WTC11 (cell line): ENCODE results near the gene EPN1. TPM values are rescaled to one million over a fixed set of nuclear protein-coding genes. Genes with fewer than 3 reads are reported as not detected.

Experiments used
- ATAC-seq: fragments of 200-7000 bp; cut with Tn5 transposase; 2 replicates; pipeline ENCODE4 v1.10.0; 2021; ENCODE audit warnings: mild to moderate bottlenecking, moderate library complexity
- CTCF ChIA-PET: fragments of 300-600 bp; sonication (Branson Sonifier 250); formaldehyde crosslinking; loops from one replicate; lab custom pipeline; 2021; ENCODE audit warnings: antibody characterized with exemption; lab: Charles Lee
- POLR2A ChIA-PET: fragments of 350-600 bp; sonication (Branson Sonifier 250); formaldehyde crosslinking; loops from one replicate; lab custom pipeline; 2021; ENCODE audit warnings: antibody characterized with exemption; lab: Charles Lee
- DNase-seq: peaks from one replicate; pipeline ENCODE4 v3.0.0; 2021; ENCODE audit warnings: low spot score
- H3K27ac Mint-ChIP-seq: 2 replicates; pipeline ENCODE4 v1.8.0; 2021; ENCODE audit warnings: mixed read lengths
- H3K27me3 Mint-ChIP-seq: 2 replicates; pipeline ENCODE4 v1.8.0; 2021; ENCODE audit warnings: low read depth, mild to moderate bottlenecking, moderate library complexity, mixed read lengths
- H3K36me3 Mint-ChIP-seq: 2 replicates; pipeline ENCODE4 v1.8.0; 2021; ENCODE audit warnings: mixed read lengths
- H3K4me1 Mint-ChIP-seq: 2 replicates; pipeline ENCODE4 v1.8.0; 2022; ENCODE audit warnings: mixed read lengths
- H3K4me3 Mint-ChIP-seq: 2 replicates; pipeline ENCODE4 v1.8.0; 2021; ENCODE audit warnings: mild to moderate bottlenecking, moderate library complexity, mixed read lengths
- H3K9me3 Mint-ChIP-seq: 2 replicates; pipeline ENCODE4 v1.8.0; 2021; ENCODE audit warnings: mixed read lengths
- ATF1 ChIP-seq: sonication (generic); formaldehyde crosslinking; IDR thresholded peaks from 2 replicates; pipeline ENCODE4 v1.8.1; 2023; ENCODE audit warnings: mild to moderate bottlenecking, moderate library complexity, missing genetic modification reagents
- ESRRA ChIP-seq: sonication (generic); formaldehyde crosslinking; IDR thresholded peaks from 2 replicates; pipeline ENCODE4 v1.8.1; 2022; ENCODE audit warnings: mild to moderate bottlenecking, missing genetic modification reagents, borderline replicate concordance
- FOXK1 ChIP-seq: sonication (generic); formaldehyde crosslinking; IDR thresholded peaks from 2 replicates; pipeline ENCODE4 v1.8.0; 2022; ENCODE audit warnings: mild to moderate bottlenecking, moderate library complexity, missing genetic modification reagents
- HMGA2 ChIP-seq: fragments of 250-450 bp; sonication (Bioruptor Pico); IDR thresholded peaks from 2 replicates; pipeline ENCODE4 v1.4.0; 2021; ENCODE audit warnings: mild to moderate bottlenecking, moderate library complexity
- KAT7 ChIP-seq: sonication (generic); formaldehyde crosslinking; IDR thresholded peaks from 2 replicates; pipeline ENCODE4 v1.8.1; 2023; ENCODE audit warnings: missing genetic modification reagents, mild to moderate bottlenecking, borderline replicate concordance
- MXD4 ChIP-seq: fragments of 250-450 bp; sonication (Bioruptor Pico); IDR thresholded peaks from 2 replicates; pipeline ENCODE4 v1.8.0; 2021; ENCODE audit warnings: mild to moderate bottlenecking, moderate library complexity, borderline replicate concordance
- NR1H2 ChIP-seq: sonication (generic); formaldehyde crosslinking; IDR thresholded peaks from 2 replicates; pipeline ENCODE4 v1.9.0; 2021; ENCODE audit warnings: mild to moderate bottlenecking, moderate library complexity, missing genetic modification reagents
- NR3C1 ChIP-seq: sonication (generic); formaldehyde crosslinking; conservative IDR thresholded peaks from 2 replicates; pipeline ENCODE4 v1.8.1; 2023; ENCODE audit warnings: low read depth, mild to moderate bottlenecking, missing genetic modification reagents
- PRRX2 ChIP-seq: fragments of 250-450 bp; sonication (Bioruptor Pico); IDR thresholded peaks from 2 replicates; pipeline ENCODE4 v1.8.0; 2021; ENCODE audit warnings: mild to moderate bottlenecking
- RELA ChIP-seq: sonication (generic); formaldehyde crosslinking; IDR thresholded peaks from 2 replicates; pipeline ENCODE4 v1.8.1; 2022; ENCODE audit warnings: missing genetic modification reagents, mild to moderate bottlenecking, borderline replicate concordance
- SMAD4 ChIP-seq: sonication (generic); formaldehyde crosslinking; IDR thresholded peaks from 2 replicates; pipeline ENCODE4 v1.8.0; 2022; ENCODE audit warnings: mild to moderate bottlenecking, missing genetic modification reagents
- SOX15 ChIP-seq: fragments of 250-450 bp; sonication (Bioruptor Pico); IDR thresholded peaks from 2 replicates; pipeline ENCODE4 v1.9.0; 2021; ENCODE audit warnings: mild to moderate bottlenecking
- TP53 ChIP-seq: sonication (generic); formaldehyde crosslinking; IDR thresholded peaks from 2 replicates; pipeline ENCODE4 v1.8.1; 2023; ENCODE audit warnings: mild to moderate bottlenecking, missing genetic modification reagents
- ZNF138 ChIP-seq: sonication (generic); formaldehyde crosslinking; conservative IDR thresholded peaks from 2 replicates; pipeline ENCODE4 v1.8.1; 2022; ENCODE audit warnings: mild to moderate bottlenecking, moderate library complexity, missing genetic modification reagents
- total RNA-seq: library from RNA; stranded (reverse); gene quantifications from 3 replicates; pipeline ENCODE4 v1.2.3, GENCODE V29; 2021
- TF ChIP-seq, protein P1 (sequence below): sonication (generic); formaldehyde crosslinking; IDR thresholded peaks from 2 replicates; pipeline ENCODE4 v1.8.0; 2022; ENCODE audit warnings: mild to moderate bottlenecking, missing genetic modification reagents
- TF ChIP-seq, protein P2 (sequence below): sonication (generic); formaldehyde crosslinking; IDR thresholded peaks from 2 replicates; pipeline ENCODE4 v1.8.1; 2023; ENCODE audit warnings: mild to moderate bottlenecking, missing genetic modification reagents
- TF ChIP-seq, protein P3 (sequence below): fragments of 200-600 bp; IDR thresholded peaks from 2 replicates; pipeline ENCODE4 v1.8.0; 2022; ENCODE audit warnings: antibody characterized with exemption
- TF ChIP-seq, protein P4 (sequence below): sonication (generic); formaldehyde crosslinking; IDR thresholded peaks from 2 replicates; pipeline ENCODE4 v1.8.1; 2022; ENCODE audit warnings: low read depth, mild to moderate bottlenecking, moderate library complexity, missing genetic modification reagents, borderline replicate concordance
- TF ChIP-seq, protein P5 (sequence below): sonication (generic); formaldehyde crosslinking; IDR thresholded peaks from 2 replicates; pipeline ENCODE4 v1.8.0; 2022; ENCODE audit warnings: mild to moderate bottlenecking, missing genetic modification reagents
- TF ChIP-seq, protein P6 (sequence below): sonication (generic); formaldehyde crosslinking; conservative IDR thresholded peaks from 2 replicates; pipeline ENCODE4 v1.8.1; 2022; ENCODE audit warnings: mild to moderate bottlenecking, missing genetic modification reagents
- TF ChIP-seq, protein P7 (sequence below): sonication (generic); formaldehyde crosslinking; IDR thresholded peaks from 2 replicates; pipeline ENCODE4 v1.8.0; 2023; ENCODE audit warnings: mild to moderate bottlenecking, missing genetic modification reagents
- TF ChIP-seq, protein P8 (sequence below): sonication (generic); formaldehyde crosslinking; IDR thresholded peaks from 2 replicates; pipeline ENCODE4 v1.8.0; 2022; ENCODE audit warnings: mild to moderate bottlenecking, missing genetic modification reagents

EPN1 gene
- total RNA-seq, 1 experiment from 2014 or later = 234 TPM

DNA sequence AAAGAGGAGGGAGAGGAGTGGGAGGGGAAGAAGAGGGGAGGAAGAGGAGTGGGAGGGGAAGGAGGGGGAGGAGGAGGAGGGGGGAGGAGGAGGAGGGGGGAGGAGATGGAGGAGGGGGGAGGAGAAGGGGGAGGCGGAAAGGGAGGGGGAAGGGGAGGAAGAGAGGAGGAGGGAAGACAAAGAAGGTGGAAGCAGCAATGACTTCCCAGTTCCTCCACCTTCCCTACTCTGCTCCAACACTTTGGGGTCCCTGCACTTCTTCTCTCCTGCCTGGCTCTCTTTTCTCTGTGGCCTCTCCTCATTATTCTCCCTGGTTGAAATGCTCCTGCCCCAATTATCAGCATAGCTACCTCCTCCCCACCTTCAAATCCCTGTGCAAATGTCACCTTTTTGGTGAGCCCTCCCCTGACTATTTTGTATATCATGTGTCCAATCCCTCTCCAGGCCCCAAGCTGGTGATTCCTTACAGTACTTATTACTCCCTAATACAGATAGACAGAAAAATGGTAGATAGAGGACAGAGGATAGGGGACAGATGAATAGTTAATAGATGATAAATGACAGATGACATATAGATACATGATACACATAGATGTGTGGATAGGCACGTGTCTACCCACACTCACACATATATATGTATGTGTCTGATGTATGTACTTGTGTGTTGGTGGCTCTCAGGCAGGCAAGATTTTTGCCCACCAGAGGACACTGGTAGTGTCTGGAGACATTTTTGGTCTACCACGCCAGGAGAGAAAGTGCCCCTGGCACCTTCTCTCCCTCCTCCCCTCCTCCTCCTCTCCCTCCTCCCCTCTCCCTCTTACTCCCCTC, 38.0 kb downstream of the EPN1 start (continued):
- TF ChIP-seq, protein P1, sequence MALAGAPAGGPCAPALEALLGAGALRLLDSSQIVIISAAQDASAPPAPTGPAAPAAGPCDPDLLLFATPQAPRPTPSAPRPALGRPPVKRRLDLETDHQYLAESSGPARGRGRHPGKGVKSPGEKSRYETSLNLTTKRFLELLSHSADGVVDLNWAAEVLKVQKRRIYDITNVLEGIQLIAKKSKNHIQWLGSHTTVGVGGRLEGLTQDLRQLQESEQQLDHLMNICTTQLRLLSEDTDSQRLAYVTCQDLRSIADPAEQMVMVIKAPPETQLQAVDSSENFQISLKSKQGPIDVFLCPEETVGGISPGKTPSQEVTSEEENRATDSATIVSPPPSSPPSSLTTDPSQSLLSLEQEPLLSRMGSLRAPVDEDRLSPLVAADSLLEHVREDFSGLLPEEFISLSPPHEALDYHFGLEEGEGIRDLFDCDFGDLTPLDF (CRISPR knock-in tag) = no peak
- TF ChIP-seq, protein P2, sequence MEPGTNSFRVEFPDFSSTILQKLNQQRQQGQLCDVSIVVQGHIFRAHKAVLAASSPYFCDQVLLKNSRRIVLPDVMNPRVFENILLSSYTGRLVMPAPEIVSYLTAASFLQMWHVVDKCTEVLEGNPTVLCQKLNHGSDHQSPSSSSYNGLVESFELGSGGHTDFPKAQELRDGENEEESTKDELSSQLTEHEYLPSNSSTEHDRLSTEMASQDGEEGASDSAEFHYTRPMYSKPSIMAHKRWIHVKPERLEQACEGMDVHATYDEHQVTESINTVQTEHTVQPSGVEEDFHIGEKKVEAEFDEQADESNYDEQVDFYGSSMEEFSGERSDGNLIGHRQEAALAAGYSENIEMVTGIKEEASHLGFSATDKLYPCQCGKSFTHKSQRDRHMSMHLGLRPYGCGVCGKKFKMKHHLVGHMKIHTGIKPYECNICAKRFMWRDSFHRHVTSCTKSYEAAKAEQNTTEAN (CRISPR knock-in tag) = no peak
- no peak for TF ChIP-seq HMGA2 (CRISPR knock-in tag)
- no peak for TF ChIP-seq NR1H2
- no peak for TF ChIP-seq PRRX2
- TF ChIP-seq ZNF138 = no peak
- TF ChIP-seq NR3C1 = no peak
- TF ChIP-seq, protein P3, sequence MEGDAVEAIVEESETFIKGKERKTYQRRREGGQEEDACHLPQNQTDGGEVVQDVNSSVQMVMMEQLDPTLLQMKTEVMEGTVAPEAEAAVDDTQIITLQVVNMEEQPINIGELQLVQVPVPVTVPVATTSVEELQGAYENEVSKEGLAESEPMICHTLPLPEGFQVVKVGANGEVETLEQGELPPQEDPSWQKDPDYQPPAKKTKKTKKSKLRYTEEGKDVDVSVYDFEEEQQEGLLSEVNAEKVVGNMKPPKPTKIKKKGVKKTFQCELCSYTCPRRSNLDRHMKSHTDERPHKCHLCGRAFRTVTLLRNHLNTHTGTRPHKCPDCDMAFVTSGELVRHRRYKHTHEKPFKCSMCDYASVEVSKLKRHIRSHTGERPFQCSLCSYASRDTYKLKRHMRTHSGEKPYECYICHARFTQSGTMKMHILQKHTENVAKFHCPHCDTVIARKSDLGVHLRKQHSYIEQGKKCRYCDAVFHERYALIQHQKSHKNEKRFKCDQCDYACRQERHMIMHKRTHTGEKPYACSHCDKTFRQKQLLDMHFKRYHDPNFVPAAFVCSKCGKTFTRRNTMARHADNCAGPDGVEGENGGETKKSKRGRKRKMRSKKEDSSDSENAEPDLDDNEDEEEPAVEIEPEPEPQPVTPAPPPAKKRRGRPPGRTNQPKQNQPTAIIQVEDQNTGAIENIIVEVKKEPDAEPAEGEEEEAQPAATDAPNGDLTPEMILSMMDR = no peak
- TF ChIP-seq FOXK1 = no peak
- TF ChIP-seq ESRRA = no peak
- no peak for TF ChIP-seq MXD4

DNA sequence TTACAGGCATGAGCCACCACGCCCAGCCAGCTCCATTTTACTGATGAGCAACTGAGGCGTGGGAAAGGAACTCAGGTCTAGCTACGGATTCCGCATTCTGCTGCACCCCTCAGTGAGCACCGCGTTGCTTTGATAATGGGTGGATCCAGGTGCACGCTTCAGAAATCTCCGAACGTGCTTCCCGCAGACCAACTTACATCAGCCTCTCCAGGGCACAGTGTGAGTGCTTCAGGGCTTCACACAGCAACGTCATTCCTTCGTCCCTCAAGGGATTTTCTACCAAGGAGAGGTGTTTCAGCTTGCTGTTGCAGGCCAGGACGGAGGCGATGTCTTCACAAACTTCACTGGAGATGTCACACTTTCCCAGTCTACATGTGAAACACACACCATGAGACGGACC, 41.5 kb downstream of the EPN1 start:
- ChIA-PET POLR2A (no interaction called here), CTCF (no interaction called here)
- Mint-ChIP-seq H3K4me1 (no peaks in the 10 kb centered on the region), H3K9me3 (peaks cover 82% of the 10 kb centered on the region), H3K27me3 (peaks cover 39% of the 10 kb centered on the region), H3K4me3 (no peak overlapping the region), H3K27ac (no peak overlapping the region), H3K36me3 (peaks cover 68% of the 10 kb centered on the region)
- ATAC-seq (no peak), DNase-seq (no peak)
- TF ChIP-seq, protein P4, sequence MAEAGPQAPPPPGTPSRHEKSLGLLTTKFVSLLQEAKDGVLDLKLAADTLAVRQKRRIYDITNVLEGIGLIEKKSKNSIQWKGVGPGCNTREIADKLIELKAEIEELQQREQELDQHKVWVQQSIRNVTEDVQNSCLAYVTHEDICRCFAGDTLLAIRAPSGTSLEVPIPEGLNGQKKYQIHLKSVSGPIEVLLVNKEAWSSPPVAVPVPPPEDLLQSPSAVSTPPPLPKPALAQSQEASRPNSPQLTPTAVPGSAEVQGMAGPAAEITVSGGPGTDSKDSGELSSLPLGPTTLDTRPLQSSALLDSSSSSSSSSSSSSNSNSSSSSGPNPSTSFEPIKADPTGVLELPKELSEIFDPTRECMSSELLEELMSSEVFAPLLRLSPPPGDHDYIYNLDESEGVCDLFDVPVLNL (CRISPR knock-in tag) = no peak
- TF ChIP-seq SOX15 (CRISPR knock-in tag) (no peak), SMAD4 (CRISPR knock-in tag) (no peak), RELA (CRISPR knock-in tag) (no peak), ATF1 (no peak), KAT7 (CRISPR knock-in tag) (no peak), NR1H2 (no peak), TP53 (CRISPR knock-in tag) (no peak)
- TF ChIP-seq, protein P5, sequence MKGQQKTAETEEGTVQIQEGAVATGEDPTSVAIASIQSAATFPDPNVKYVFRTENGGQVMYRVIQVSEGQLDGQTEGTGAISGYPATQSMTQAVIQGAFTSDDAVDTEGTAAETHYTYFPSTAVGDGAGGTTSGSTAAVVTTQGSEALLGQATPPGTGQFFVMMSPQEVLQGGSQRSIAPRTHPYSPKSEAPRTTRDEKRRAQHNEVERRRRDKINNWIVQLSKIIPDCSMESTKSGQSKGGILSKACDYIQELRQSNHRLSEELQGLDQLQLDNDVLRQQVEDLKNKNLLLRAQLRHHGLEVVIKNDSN (CRISPR knock-in tag) = no peak
- TF ChIP-seq, protein P6, sequence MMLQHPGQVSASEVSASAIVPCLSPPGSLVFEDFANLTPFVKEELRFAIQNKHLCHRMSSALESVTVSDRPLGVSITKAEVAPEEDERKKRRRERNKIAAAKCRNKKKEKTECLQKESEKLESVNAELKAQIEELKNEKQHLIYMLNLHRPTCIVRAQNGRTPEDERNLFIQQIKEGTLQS = no peak
- TF ChIP-seq, protein P7, sequence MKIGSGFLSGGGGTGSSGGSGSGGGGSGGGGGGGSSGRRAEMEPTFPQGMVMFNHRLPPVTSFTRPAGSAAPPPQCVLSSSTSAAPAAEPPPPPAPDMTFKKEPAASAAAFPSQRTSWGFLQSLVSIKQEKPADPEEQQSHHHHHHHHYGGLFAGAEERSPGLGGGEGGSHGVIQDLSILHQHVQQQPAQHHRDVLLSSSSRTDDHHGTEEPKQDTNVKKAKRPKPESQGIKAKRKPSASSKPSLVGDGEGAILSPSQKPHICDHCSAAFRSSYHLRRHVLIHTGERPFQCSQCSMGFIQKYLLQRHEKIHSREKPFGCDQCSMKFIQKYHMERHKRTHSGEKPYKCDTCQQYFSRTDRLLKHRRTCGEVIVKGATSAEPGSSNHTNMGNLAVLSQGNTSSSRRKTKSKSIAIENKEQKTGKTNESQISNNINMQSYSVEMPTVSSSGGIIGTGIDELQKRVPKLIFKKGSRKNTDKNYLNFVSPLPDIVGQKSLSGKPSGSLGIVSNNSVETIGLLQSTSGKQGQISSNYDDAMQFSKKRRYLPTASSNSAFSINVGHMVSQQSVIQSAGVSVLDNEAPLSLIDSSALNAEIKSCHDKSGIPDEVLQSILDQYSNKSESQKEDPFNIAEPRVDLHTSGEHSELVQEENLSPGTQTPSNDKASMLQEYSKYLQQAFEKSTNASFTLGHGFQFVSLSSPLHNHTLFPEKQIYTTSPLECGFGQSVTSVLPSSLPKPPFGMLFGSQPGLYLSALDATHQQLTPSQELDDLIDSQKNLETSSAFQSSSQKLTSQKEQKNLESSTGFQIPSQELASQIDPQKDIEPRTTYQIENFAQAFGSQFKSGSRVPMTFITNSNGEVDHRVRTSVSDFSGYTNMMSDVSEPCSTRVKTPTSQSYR (CRISPR knock-in tag) = no peak
- TF ChIP-seq, protein P2 (CRISPR knock-in tag) = no peak
- TF ChIP-seq, protein P8, sequence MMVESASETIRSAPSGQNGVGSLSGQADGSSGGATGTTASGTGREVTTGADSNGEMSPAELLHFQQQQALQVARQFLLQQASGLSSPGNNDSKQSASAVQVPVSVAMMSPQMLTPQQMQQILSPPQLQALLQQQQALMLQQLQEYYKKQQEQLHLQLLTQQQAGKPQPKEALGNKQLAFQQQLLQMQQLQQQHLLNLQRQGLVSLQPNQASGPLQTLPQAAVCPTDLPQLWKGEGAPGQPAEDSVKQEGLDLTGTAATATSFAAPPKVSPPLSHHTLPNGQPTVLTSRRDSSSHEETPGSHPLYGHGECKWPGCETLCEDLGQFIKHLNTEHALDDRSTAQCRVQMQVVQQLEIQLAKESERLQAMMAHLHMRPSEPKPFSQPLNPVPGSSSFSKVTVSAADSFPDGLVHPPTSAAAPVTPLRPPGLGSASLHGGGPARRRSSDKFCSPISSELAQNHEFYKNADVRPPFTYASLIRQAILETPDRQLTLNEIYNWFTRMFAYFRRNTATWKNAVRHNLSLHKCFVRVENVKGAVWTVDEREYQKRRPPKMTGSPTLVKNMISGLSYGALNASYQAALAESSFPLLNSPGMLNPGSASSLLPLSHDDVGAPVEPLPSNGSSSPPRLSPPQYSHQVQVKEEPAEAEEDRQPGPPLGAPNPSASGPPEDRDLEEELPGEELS (CRISPR knock-in tag) = no peak
